Retinal pigment epithelial cell (primary cell): ENCODE data around the gene UBE2R2.
"Not testable (repeated sequence)": the region's sequence is repeated elsewhere in the genome, so short reads cannot be mapped to it uniquely, and the experiment has no call there.

Experiments
- DNase-seq: peaks from one replicate; pipeline ENCODE4 v3.0.0-alpha.2; 2010; ENCODE audit warnings: low read depth
- H3K4me3 ChIP-seq: 2 replicates; pipeline ENCODE4 v1.5.1; 2011; ENCODE audit warnings: mild to moderate bottlenecking, low read length, control low read depth, moderate library complexity
- TF ChIP-seq, protein P1 (sequence below): conservative IDR thresholded peaks from 2 replicates; pipeline ENCODE4 v1.5.1; 2011; ENCODE audit warnings: low read depth, low read length, control low read depth, inconsistent platforms

The UBE2R2 gene

DNA sequence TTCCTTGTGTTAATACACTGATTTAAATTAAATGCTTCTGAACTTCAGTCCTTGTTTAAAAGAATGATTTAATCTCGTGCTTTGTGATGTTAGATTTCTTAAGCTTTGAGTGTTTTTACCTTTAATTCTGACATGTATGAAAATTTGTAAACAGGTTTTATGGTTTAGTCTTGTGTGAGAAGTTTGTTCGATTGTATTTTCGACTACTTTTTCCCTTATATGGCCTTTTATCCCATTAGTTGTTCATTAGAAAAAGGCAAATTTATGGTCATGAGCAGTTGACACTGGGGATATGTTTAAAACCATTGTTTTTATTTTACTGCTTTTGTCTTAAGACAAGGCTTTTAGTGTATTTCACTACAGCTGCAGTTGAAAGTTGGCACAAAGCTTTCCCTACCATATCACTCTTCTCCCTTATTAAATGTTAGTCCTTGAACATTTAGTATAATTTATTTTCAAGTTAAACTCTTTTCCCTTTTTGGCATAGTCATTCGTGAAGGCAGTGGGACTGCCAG, 3.3 kb downstream of the UBE2R2 start:
- no peak for DNase-seq
- peak overlapping the region; percentile 2 for H3K4me3 ChIP-seq
- TF ChIP-seq, protein P1, sequence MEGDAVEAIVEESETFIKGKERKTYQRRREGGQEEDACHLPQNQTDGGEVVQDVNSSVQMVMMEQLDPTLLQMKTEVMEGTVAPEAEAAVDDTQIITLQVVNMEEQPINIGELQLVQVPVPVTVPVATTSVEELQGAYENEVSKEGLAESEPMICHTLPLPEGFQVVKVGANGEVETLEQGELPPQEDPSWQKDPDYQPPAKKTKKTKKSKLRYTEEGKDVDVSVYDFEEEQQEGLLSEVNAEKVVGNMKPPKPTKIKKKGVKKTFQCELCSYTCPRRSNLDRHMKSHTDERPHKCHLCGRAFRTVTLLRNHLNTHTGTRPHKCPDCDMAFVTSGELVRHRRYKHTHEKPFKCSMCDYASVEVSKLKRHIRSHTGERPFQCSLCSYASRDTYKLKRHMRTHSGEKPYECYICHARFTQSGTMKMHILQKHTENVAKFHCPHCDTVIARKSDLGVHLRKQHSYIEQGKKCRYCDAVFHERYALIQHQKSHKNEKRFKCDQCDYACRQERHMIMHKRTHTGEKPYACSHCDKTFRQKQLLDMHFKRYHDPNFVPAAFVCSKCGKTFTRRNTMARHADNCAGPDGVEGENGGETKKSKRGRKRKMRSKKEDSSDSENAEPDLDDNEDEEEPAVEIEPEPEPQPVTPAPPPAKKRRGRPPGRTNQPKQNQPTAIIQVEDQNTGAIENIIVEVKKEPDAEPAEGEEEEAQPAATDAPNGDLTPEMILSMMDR, result no peak

DNA sequence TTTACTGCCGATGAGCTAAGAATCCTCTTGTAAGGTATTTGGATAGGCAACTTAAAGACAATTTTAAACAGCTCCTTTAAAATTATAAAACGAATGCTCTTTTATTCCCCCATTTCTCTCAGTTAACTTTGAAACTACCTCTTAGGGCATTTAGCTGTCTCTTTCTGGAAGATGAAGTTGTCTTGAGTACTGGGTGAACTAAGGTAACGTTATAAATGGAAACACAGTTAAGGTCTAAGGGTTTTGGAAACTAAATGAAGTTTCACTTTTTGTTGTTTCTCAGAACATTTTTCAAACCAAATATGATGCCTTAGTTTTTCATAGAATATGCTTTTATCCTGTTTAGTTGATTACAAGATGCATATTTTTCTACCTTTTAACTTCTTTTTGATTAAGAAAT, 6.8 kb downstream of the UBE2R2 start:
- no peak for DNase-seq
- no peak overlapping the region for H3K4me3 ChIP-seq
- TF ChIP-seq, protein P1, result no peak

DNA sequence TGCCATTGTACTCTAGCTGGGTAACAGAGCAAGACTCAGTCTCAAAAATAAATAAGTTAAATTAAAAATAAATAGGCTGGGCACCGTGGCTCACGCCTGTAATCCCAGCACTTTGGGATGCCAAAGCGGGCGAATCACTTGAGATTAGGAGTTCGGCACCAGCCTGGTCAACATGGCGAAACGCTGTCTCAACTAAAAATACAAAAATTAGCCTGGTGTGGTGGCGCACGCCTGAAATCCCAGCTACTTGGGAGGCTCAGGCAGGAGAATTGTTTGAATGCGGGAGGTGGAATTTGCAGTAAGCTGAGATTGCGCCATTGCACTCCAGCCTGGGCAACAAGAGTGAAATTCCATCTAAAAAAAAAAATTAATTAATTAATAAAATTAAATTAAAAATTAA, 10.3 kb downstream of the UBE2R2 start:
- not testable (repeated sequence) for DNase-seq, H3K4me3 ChIP-seq

DNA sequence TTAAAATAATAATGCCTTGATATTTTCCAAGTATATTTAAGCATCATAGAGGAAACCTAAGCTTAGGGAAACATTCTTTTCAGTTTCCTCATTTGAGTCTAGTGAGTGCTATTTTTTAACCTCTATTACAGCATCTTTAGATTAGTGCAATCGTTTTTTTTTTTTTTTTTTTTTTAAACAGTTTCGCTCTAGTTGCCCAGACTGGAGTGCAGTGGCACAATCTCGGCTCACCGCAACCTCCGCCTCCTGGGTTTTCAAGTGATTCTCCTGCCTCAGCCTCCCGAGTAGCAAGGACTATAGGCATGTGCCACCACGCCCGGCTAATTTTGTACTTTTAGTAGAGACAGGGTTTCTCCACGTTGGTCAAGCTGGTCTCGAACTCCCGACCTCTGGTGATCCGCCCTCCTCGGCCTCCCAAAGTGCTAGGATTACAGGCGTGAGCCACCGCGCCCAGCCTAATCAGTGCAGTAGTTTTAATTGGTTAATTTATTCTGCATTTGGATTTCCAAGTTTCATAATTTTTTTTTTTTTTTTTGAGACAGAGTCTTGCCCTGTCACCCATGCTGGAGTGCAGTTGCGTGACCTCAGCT, 12.8 kb downstream of the UBE2R2 start:
- not testable (repeated sequence) for DNase-seq

DNA sequence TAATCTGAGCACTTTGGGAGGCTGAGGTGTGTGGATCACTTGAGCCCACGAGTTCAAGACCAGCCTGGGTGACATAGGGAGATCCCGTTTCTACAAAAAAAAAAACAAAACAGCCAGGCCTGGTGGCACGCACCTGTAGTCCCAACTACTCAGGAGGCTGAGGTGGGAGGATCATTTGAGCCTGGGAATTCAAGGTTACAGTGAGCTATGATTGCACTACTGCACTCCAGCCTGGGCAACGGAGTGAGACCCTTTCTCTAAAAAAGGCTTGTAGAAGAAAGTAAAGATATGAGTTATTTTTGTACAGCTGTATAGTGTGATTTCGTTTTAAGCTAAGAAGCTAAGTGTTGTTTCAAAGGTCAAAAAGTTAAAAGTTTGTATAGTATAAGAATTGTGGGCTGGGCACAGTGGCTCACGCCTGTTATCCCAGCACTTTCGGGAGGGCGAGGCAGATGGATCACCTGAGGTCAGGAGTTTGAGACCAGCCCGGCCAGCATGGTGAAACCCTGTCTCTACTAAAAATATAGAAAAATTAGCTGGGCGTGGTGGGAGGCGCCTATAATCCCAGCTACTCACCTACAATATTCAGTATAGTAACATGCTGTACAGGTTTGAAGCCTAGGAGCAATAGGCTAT, 18.8 kb downstream of the UBE2R2 start:
- TF ChIP-seq, protein P1, result no peak
- no peak overlapping the region for H3K4me3 ChIP-seq

More for the DNA sequence above, 12.8 kb downstream of the UBE2R2 start:
- not testable (repeated sequence) for H3K4me3 ChIP-seq

DNA sequence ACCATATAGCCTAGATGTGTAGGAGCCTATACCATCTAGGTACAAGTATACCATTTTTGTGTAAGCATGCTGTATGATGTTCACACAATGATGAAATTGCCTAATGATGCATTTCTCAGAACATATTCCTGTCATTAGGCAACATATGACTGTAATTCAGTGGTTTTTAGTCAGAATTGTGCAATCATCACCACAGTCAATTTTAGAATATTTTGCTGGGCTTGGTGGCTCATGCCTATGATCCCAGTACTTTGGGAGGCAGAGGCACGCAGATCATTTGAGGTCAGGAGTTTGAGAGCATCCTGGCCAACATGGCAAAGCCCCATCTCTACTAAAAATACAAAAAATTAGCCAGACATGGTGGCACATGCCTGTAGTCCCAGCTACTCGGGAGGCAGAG, 19.3 kb downstream of the UBE2R2 start:
- not testable (repeated sequence) for DNase-seq, H3K4me3 ChIP-seq

More for the DNA sequence above, 18.8 kb downstream of the UBE2R2 start:
- no peak for DNase-seq

DNA sequence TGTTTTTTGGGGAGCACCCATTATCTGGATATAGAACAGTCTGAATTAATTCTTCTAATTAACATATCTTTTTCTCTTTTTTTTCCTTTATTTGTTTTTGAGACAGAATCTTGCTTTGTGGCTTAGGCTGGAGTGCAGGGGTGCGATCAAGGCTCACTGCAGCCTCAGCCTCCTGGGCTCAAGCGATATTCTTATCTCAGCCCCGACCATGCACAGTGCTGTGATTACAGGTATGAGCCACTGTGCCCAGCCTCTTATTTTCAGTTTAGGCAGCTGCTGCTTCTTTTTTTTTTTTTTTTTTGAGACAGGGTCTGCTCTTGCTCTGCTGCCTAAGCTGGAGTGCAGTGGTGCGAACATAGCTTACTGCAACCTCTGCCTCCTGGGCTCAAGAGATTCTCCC, 20.2 kb downstream of the UBE2R2 start:
- TF ChIP-seq, protein P1, result no peak
- H3K4me3 ChIP-seq, result no peak overlapping the region
- no peak for DNase-seq

DNA sequence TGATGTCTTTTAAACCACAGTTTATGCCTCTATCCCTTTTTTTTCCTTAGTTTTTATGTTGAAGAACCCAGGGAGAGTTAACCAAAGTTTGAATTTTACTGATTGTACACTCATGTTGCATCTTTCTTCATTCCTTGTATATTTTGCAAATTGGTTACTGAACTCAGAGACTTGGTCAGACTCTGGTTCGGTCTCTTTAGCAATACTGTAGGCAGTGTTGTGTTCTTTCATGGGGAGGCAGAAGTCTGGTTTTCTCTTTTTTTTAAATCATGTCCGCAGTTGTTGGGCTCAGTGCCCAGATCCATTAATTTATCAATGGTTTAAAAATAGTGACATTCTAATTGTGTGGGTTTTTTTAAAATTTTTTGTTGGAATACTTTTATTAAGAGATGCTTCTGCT, 23.4 kb downstream of the UBE2R2 start:
- TF ChIP-seq, protein P1, result no peak
- H3K4me3 ChIP-seq, result no peak overlapping the region
- no peak for DNase-seq
